AG10803 (cell line): ENCODE data around the gene CAPN6.
A peak's percentile ranks its signal among the peaks of the same experiment; 100 is the strongest.

ENCODE experiments used
- DNase-seq: peaks from one replicate; pipeline ENCODE4 v3.0.0; 2010; ENCODE audit warnings: low read depth
- H3K4me3 ChIP-seq: 2 replicates; pipeline ENCODE4 v1.5.1; 2011; ENCODE audit warnings: mild to moderate bottlenecking, low read length, control low read depth
- CTCF ChIP-seq: conservative IDR thresholded peaks from 2 replicates; pipeline ENCODE4 v1.5.1; 2011; ENCODE audit warnings: mild to moderate bottlenecking, low read length, control low read depth, inconsistent platforms

The CAPN6 gene

GRCh38 chrX:111270339-111270738 is at the start of gene CAPN6:
Gene CAPN6, minus strand, starts transcription at chrX:111270483. Its CDS starts 6,547 bp downstream, at chrX:111263936.
- H3K4me3 ChIP-seq = no peak within 1 kb of the TSS
- DNase-seq = peak; percentile 20
- TF ChIP-seq CTCF = no peak

GRCh38 chrX:111319451-111319850 is 49.2 kb upstream of the CAPN6 start:
- no peak for DNase-seq
- no peak overlapping the region for H3K4me3 ChIP-seq
- no peak for TF ChIP-seq CTCF

GRCh38 chrX:111318901-111319300 is 48.6 kb upstream of the CAPN6 start:
- no peak for DNase-seq
- no peak for TF ChIP-seq CTCF
- no peak overlapping the region for H3K4me3 ChIP-seq

- no peak for DNase-seq
- no peak overlapping the region for H3K4me3 ChIP-seq
- TF ChIP-seq CTCF = no peak
These were observed 38.8 kb upstream of the CAPN6 start for GRCh38 chrX:111309083-111309482.

- no peak for TF ChIP-seq CTCF
- no peak for DNase-seq
- no peak overlapping the region for H3K4me3 ChIP-seq
These were observed 37.8 kb upstream of the CAPN6 start for GRCh38 chrX:111308039-111308438.

GRCh38 chrX:111302284-111302683 is 32.0 kb upstream of the CAPN6 start:
- no peak for TF ChIP-seq CTCF
- no peak overlapping the region for H3K4me3 ChIP-seq
- DNase-seq = no peak

- no peak for TF ChIP-seq CTCF
- no peak for DNase-seq
- H3K4me3 ChIP-seq = no peak overlapping the region
These were observed 18.6 kb upstream of the CAPN6 start for GRCh38 chrX:111288841-111289240.
